ENCODE data around the gene ACACA.

DNA sequence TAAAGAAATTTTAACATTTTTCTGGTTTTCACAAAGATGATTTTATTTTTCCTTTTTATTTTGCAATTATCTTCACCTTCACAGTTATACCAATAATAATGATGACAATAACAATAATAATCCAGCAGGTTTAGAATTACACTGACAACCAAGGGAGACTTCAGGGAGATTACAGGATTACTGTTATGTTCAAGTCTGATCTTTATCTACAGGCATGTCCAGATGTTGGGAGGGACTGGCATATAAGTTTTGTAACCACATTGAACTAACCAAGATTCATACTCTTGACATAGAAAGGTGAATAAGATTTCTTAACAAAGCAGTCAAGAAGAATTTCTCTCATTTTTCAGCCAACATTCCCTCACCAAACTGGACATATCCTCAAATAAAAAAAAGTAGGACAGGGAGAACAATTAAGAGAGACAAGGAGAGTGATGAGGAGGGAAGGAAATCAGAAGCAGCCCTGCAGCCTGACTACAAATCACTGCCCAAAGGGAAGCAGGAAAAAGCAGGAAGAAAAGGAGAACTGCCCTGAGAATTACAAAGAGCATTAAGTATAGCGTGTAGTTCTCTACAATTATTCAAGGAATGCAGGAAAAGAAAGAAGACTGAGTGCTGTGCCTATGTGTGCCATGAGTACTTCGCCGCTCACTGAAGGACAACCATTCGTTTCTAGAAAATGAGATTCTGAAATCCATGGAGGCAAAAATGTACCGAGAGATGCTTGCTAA is 186.6 kb downstream of the ACACA start:
- TF ChIP-seq, protein P1, sequence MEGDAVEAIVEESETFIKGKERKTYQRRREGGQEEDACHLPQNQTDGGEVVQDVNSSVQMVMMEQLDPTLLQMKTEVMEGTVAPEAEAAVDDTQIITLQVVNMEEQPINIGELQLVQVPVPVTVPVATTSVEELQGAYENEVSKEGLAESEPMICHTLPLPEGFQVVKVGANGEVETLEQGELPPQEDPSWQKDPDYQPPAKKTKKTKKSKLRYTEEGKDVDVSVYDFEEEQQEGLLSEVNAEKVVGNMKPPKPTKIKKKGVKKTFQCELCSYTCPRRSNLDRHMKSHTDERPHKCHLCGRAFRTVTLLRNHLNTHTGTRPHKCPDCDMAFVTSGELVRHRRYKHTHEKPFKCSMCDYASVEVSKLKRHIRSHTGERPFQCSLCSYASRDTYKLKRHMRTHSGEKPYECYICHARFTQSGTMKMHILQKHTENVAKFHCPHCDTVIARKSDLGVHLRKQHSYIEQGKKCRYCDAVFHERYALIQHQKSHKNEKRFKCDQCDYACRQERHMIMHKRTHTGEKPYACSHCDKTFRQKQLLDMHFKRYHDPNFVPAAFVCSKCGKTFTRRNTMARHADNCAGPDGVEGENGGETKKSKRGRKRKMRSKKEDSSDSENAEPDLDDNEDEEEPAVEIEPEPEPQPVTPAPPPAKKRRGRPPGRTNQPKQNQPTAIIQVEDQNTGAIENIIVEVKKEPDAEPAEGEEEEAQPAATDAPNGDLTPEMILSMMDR (conservative IDR thresholded peaks at IDR 0.05): no peak
- TF ChIP-seq ZFX (IDR thresholded peaks at IDR 0.05): no peak

Measured in C4-2B (cell line).